H9 (cell line): ENCODE data around the gene NUDT22. TPM values are rescaled to one million over a fixed set of nuclear protein-coding genes. Genes with fewer than 3 reads are reported as not detected.

Source experiments
- DNase-seq: peaks from one replicate; pipeline ENCODE4 v3.0.0-alpha.2; 2017
- H2AFZ ChIP-seq: one replicate; pipeline ENCODE4 v1.6.1; 2013; ENCODE audit warnings: mild to moderate bottlenecking, low read length, control low read depth, moderate library complexity
- H2AK5ac ChIP-seq: 2 replicates; pipeline ENCODE4 v1.6.1; 2013; ENCODE audit warnings: low read length, control low read depth, mixed read lengths; ENCODE audit not compliant: insufficient read length
- H2BK120ac ChIP-seq: one replicate; pipeline ENCODE4 v1.6.1; 2013; ENCODE audit warnings: low read depth, mild to moderate bottlenecking, low read length, control low read depth, inconsistent platforms; ENCODE audit not compliant: poor library complexity, severe bottlenecking
- H2BK12ac ChIP-seq: 2 replicates; pipeline ENCODE4 v1.6.1; 2013; ENCODE audit warnings: low read length, control low read depth, mixed read lengths, low read depth; ENCODE audit not compliant: insufficient read length
- H2BK15ac ChIP-seq: 2 replicates; pipeline ENCODE4 v1.6.1; 2013; ENCODE audit warnings: low read depth, low read length, control low read depth
- H2BK20ac ChIP-seq: one replicate; pipeline ENCODE4 v1.6.1; 2013; ENCODE audit warnings: low read depth, mild to moderate bottlenecking, low read length, control low read depth, inconsistent platforms; ENCODE audit not compliant: poor library complexity, severe bottlenecking
- H2BK5ac ChIP-seq: 2 replicates; pipeline ENCODE4 v1.6.1; 2013; ENCODE audit warnings: low read length, control low read depth, mixed read lengths; ENCODE audit not compliant: insufficient read length
- H3K14ac ChIP-seq: 2 replicates; pipeline ENCODE4 v1.6.1; 2013; ENCODE audit warnings: low read length, control low read depth; ENCODE audit not compliant: insufficient read depth
- H3K18ac ChIP-seq: 2 replicates; pipeline ENCODE4 v1.6.1; 2013; ENCODE audit warnings: low read depth, mild to moderate bottlenecking, mixed read lengths, low read length, control low read depth; ENCODE audit not compliant: insufficient read length
- H3K23ac ChIP-seq: 2 replicates; pipeline ENCODE4 v1.6.1; 2013; ENCODE audit warnings: low read length, control low read depth, mixed read lengths, low read depth; ENCODE audit not compliant: insufficient read length
- H3K23me2 ChIP-seq: 2 replicates; pipeline ENCODE4 v1.6.1; 2013; ENCODE audit warnings: low read depth, mild to moderate bottlenecking, mixed read lengths, low read length, control low read depth; ENCODE audit not compliant: insufficient read length, poor library complexity, severe bottlenecking
- H3K27ac ChIP-seq: 2 replicates; pipeline ENCODE4 v1.5.1; 2013; ENCODE audit warnings: low read length, control low read depth, mixed read lengths, low read depth; ENCODE audit not compliant: insufficient read length
- H3K27me3 ChIP-seq: 2 replicates; pipeline ENCODE4 v1.6.1; 2013; ENCODE audit warnings: low read length, control low read depth, inconsistent platforms; ENCODE audit not compliant: insufficient read depth
- H3K4ac ChIP-seq: 2 replicates; pipeline ENCODE4 v1.6.1; 2013; ENCODE audit warnings: low read depth, mild to moderate bottlenecking, control low read depth, inconsistent platforms, low read length, moderate library complexity
- H3K4me1 ChIP-seq: 2 replicates; pipeline ENCODE4 v1.6.1; 2013; ENCODE audit warnings: low read length, control low read depth, inconsistent platforms; ENCODE audit not compliant: insufficient read depth
- H3K4me2 ChIP-seq: 2 replicates; pipeline ENCODE4 v1.6.1; 2013; ENCODE audit warnings: low read length, control low read depth, mixed read lengths; ENCODE audit not compliant: insufficient read length, insufficient read depth
- H3K56ac ChIP-seq: 2 replicates; pipeline ENCODE4 v1.6.1; 2013; ENCODE audit warnings: low read depth, mild to moderate bottlenecking, mixed read lengths, low read length, control low read depth; ENCODE audit not compliant: insufficient read length
- H3K79me1 ChIP-seq: 2 replicates; pipeline ENCODE4 v1.6.1; 2013; ENCODE audit warnings: low read depth, mild to moderate bottlenecking, moderate library complexity, low read length, control low read depth, inconsistent platforms; ENCODE audit not compliant: insufficient read depth, poor library complexity, severe bottlenecking
- H3K79me2 ChIP-seq: 2 replicates; pipeline ENCODE4 v1.6.1; 2013; ENCODE audit warnings: low read length, control low read depth, inconsistent platforms; ENCODE audit not compliant: insufficient read depth
- H3K9ac ChIP-seq: 2 replicates; pipeline ENCODE4 v1.6.1; 2013; ENCODE audit warnings: low read length, control low read depth, mixed read lengths; ENCODE audit not compliant: insufficient read length; ENCODE audit errors: extremely low read depth
- H3K9me3 ChIP-seq: one replicate; pipeline ENCODE4 v1.6.1; 2013; ENCODE audit warnings: low read depth, low read length, inconsistent platforms; ENCODE audit not compliant: control insufficient read depth
- H3T11ph ChIP-seq: one replicate; pipeline ENCODE4 v1.6.1; 2013; ENCODE audit warnings: mild to moderate bottlenecking, low read length, control low read depth, inconsistent platforms
- H4K20me1 ChIP-seq: one replicate; pipeline ENCODE4 v1.6.1; 2013; ENCODE audit not compliant: control insufficient read depth, insufficient read length, insufficient read depth
- H4K5ac ChIP-seq: 2 replicates; pipeline ENCODE4 v1.6.1; 2013; ENCODE audit warnings: low read depth, mild to moderate bottlenecking, mixed read lengths, low read length, control low read depth; ENCODE audit not compliant: insufficient read length
- H4K8ac ChIP-seq: replicated peaks from 2 replicates; pipeline ENCODE4 v1.6.1; 2013; ENCODE audit warnings: low read length, control low read depth, mixed read lengths, low read depth; ENCODE audit not compliant: insufficient read length
- H4K91ac ChIP-seq: 2 replicates; pipeline ENCODE4 v1.6.1; 2013; ENCODE audit warnings: low read depth, mild to moderate bottlenecking, moderate library complexity, mixed read lengths, low read length, control low read depth; ENCODE audit not compliant: insufficient read length
- H3K27ac Mint-ChIP-seq, 3 experiments: 2 replicates in 2 of 3; 3 replicates in 1 of 3; pipeline ENCODE4 v1.8.0; 2020 to 2021; ENCODE audit warnings: mixed read lengths in 3 of 3, mild to moderate bottlenecking in 1 of 3, moderate library complexity in 1 of 3
- H3K27me3 Mint-ChIP-seq: 2 replicates; pipeline ENCODE4 v1.8.0; 2021; ENCODE audit warnings: low read depth, mild to moderate bottlenecking, moderate library complexity, mixed read lengths
- H3K36me3 Mint-ChIP-seq, 3 experiments: 2 replicates in 2 of 3; 3 replicates in 1 of 3; pipeline ENCODE4 v1.8.0; 2020 to 2021; ENCODE audit warnings: low read depth in 3 of 3, mixed read lengths in 3 of 3; ENCODE audit not compliant: insufficient read depth in 1 of 3
- H3K4me1 Mint-ChIP-seq, 2 experiments: 2 replicates each; pipeline ENCODE4 v1.8.0; 2020; ENCODE audit warnings: mixed read lengths in 2 of 2
- H3K4me3 Mint-ChIP-seq, 2 experiments: 2 replicates in 1 of 2; 3 replicates in 1 of 2; pipeline ENCODE4 v1.8.0; 2020 to 2021; ENCODE audit warnings: mild to moderate bottlenecking in 2 of 2, mixed read lengths in 2 of 2, moderate library complexity in 1 of 2
- H3K9me3 Mint-ChIP-seq, 2 experiments: 2 replicates in 1 of 2; 3 replicates in 1 of 2; pipeline ENCODE4 v1.8.0; 2020; ENCODE audit warnings: mild to moderate bottlenecking in 2 of 2, mixed read lengths in 2 of 2, moderate library complexity in 1 of 2
- WGBS: extraction: QIAGEN DNeasy Blood & Tissue Kit; methylation state at CpG from one replicate; pipeline ENCODE4 v1.1.7; 2013; ENCODE audit warnings: missing lambda C conversion rate, low lambda C conversion rate, mixed read lengths; ENCODE audit not compliant: insufficient read length; ENCODE audit errors: extremely low coverage; 5-methylcytosine and 5-hydroxymethylcytosine counted together
- total RNA-seq: library from RNA; stranded (reverse); gene quantifications from 2 replicates; pipeline ENCODE4 v1.2.1, GENCODE V29; 2021
- TF ChIP-seq, protein P1 (sequence below): fragments of 200-600 bp; sonication (generic); conservative IDR thresholded peaks from 3 replicates; pipeline ENCODE4 v1.8.0; 2021; ENCODE audit warnings: antibody characterized with exemption, mild to moderate bottlenecking

The NUDT22 gene
- total RNA-seq, 1 experiment from 2014 or later = 39.6 TPM

DNA sequence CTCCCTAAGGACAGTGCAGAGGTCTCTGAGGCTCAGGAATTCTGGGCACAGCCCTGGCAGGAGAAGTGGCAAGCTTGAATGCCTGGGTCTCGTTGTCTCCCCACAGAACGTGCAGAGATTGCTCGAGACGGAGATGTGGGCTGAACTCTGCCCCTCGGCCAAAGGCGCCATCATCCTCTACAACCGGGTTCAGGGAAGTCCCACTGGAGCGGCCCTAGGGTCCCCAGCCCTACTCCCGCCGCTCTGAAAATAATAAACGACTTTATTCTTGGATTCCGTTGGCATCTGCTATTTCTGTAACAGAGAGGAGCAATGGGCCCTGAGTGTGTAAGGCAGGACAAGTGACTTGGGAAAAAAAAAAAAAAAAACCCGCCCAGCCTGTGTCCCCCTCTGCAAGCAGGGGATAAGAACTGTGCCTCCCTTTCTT, 3.7 kb downstream of the NUDT22 start:
- H3K56ac ChIP-seq = no peak overlapping the region
- H2AFZ ChIP-seq = no peak overlapping the region

More for the DNA sequence above, 3.7 kb downstream of the NUDT22 start:
- Mint-ChIP-seq H3K27me3 (peaks cover 20% of the 10 kb centered on the region), H3K9me3 (no peaks in the 10 kb centered on the region), H3K36me3 (peaks cover 0 to 3% (median 3%) of the 10 kb centered on the region in 3 experiments; a peak in 2 of 7 replicates), H3K4me3 (peak overlapping the region; percentile 74 to 91), H3K4me1 (peaks cover 26 to 39% of the 10 kb centered on the region in 2 experiments), H3K27ac (peak overlapping the region in 1 of 3 experiments; percentile 87; a peak in 4 of 7 replicates)
- no peaks in the 10 kb centered on the region for H3K79me2 ChIP-seq
- no peaks in the 10 kb centered on the region for H3K79me1 ChIP-seq
- no peaks in the 10 kb centered on the region for H3K9me3 ChIP-seq
- no peak overlapping the region for H3K14ac ChIP-seq
- DNase-seq = no peak
- TF ChIP-seq, protein P1, sequence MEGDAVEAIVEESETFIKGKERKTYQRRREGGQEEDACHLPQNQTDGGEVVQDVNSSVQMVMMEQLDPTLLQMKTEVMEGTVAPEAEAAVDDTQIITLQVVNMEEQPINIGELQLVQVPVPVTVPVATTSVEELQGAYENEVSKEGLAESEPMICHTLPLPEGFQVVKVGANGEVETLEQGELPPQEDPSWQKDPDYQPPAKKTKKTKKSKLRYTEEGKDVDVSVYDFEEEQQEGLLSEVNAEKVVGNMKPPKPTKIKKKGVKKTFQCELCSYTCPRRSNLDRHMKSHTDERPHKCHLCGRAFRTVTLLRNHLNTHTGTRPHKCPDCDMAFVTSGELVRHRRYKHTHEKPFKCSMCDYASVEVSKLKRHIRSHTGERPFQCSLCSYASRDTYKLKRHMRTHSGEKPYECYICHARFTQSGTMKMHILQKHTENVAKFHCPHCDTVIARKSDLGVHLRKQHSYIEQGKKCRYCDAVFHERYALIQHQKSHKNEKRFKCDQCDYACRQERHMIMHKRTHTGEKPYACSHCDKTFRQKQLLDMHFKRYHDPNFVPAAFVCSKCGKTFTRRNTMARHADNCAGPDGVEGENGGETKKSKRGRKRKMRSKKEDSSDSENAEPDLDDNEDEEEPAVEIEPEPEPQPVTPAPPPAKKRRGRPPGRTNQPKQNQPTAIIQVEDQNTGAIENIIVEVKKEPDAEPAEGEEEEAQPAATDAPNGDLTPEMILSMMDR = no peak
- H3K4me2 ChIP-seq = peak overlapping the region; percentile 94
- H3T11ph ChIP-seq = no peak overlapping the region
- no peak overlapping the region for H2BK12ac ChIP-seq
- H3K18ac ChIP-seq = no peak overlapping the region
- no peaks in the 10 kb centered on the region; the same call in 1 of the 2 replicates for H3K27me3 ChIP-seq
- 0 out of 2 replicates have a peak, but pooled peaks cover 3% of the 10 kb centered on the region for H3K4me1 ChIP-seq
- H2BK5ac ChIP-seq = no peak overlapping the region
- H3K23ac ChIP-seq = no peak overlapping the region
- H4K8ac ChIP-seq = no peak overlapping the region
- H2AK5ac ChIP-seq = no peak overlapping the region
- H3K4ac ChIP-seq = no peak overlapping the region
- H3K27ac ChIP-seq = no peak overlapping the region
- no peaks in the 10 kb centered on the region for H4K20me1 ChIP-seq
- H2BK15ac ChIP-seq = no peak overlapping the region
- H4K91ac ChIP-seq = no peak overlapping the region
- H2BK120ac ChIP-seq = no peak overlapping the region
- H4K5ac ChIP-seq = no peak overlapping the region
- no CpG with 5 or more reads among the region's 13 CpGs for WGBS
- no peak overlapping the region for H3K9ac ChIP-seq
- no peak overlapping the region for H2BK20ac ChIP-seq
- H3K23me2 ChIP-seq = peaks cover 35% of the 10 kb centered on the region
